WTC11 (cell line): ENCODE results near the gene NLRP1. TPM values are rescaled to one million over a fixed set of nuclear protein-coding genes. Genes with fewer than 3 reads are reported as not detected.

Source experiments
- ATAC-seq: fragments of 200-7000 bp; cut with Tn5 transposase; 2 replicates; pipeline ENCODE4 v1.10.0; 2021; ENCODE audit warnings: mild to moderate bottlenecking, moderate library complexity
- CTCF ChIA-PET: fragments of 300-600 bp; sonication (Branson Sonifier 250); formaldehyde crosslinking; loops from one replicate; lab custom pipeline; 2021; ENCODE audit warnings: antibody characterized with exemption; lab: Charles Lee
- POLR2A ChIA-PET: fragments of 350-600 bp; sonication (Branson Sonifier 250); formaldehyde crosslinking; loops from one replicate; lab custom pipeline; 2021; ENCODE audit warnings: antibody characterized with exemption; lab: Charles Lee
- DNase-seq: peaks from one replicate; pipeline ENCODE4 v3.0.0; 2021; ENCODE audit warnings: low spot score
- H3K27ac Mint-ChIP-seq: 2 replicates; pipeline ENCODE4 v1.8.0; 2021; ENCODE audit warnings: mixed read lengths
- H3K27me3 Mint-ChIP-seq: 2 replicates; pipeline ENCODE4 v1.8.0; 2021; ENCODE audit warnings: low read depth, mild to moderate bottlenecking, moderate library complexity, mixed read lengths
- H3K36me3 Mint-ChIP-seq: 2 replicates; pipeline ENCODE4 v1.8.0; 2021; ENCODE audit warnings: mixed read lengths
- H3K4me1 Mint-ChIP-seq: 2 replicates; pipeline ENCODE4 v1.8.0; 2022; ENCODE audit warnings: mixed read lengths
- H3K4me3 Mint-ChIP-seq: 2 replicates; pipeline ENCODE4 v1.8.0; 2021; ENCODE audit warnings: mild to moderate bottlenecking, moderate library complexity, mixed read lengths
- H3K9me3 Mint-ChIP-seq: 2 replicates; pipeline ENCODE4 v1.8.0; 2021; ENCODE audit warnings: mixed read lengths
- CBFB ChIP-seq: sonication (generic); formaldehyde crosslinking; IDR thresholded peaks from 2 replicates; pipeline ENCODE4 v1.8.1; 2022; ENCODE audit warnings: mild to moderate bottlenecking, low read depth, missing genetic modification reagents
- CREB1 ChIP-seq: sonication (generic); formaldehyde crosslinking; IDR thresholded peaks from 2 replicates; pipeline ENCODE4 v1.8.0; 2023; ENCODE audit warnings: mild to moderate bottlenecking, missing genetic modification reagents
- CREM ChIP-seq: sonication (generic); formaldehyde crosslinking; IDR thresholded peaks from 2 replicates; pipeline ENCODE4 v1.8.1; 2022; ENCODE audit warnings: mild to moderate bottlenecking, missing genetic modification reagents, moderate library complexity
- E2F4 ChIP-seq: sonication (generic); formaldehyde crosslinking; IDR thresholded peaks from 2 replicates; pipeline ENCODE4 v1.8.1; 2022; ENCODE audit warnings: low read depth, mild to moderate bottlenecking, moderate library complexity, missing genetic modification reagents, borderline replicate concordance
- ELF4 ChIP-seq: sonication (generic); formaldehyde crosslinking; IDR thresholded peaks from 2 replicates; pipeline ENCODE4 v1.8.1; 2022; ENCODE audit warnings: low read depth, mild to moderate bottlenecking, moderate library complexity, missing genetic modification reagents
- FOXJ3 ChIP-seq: sonication (generic); formaldehyde crosslinking; IDR thresholded peaks from 2 replicates; pipeline ENCODE4 v1.9.0; 2021; ENCODE audit warnings: missing genetic modification reagents, mild to moderate bottlenecking, borderline replicate concordance
- GTF2I ChIP-seq: fragments of 250-450 bp; sonication (Bioruptor Pico); conservative IDR thresholded peaks from 2 replicates; pipeline ENCODE4 v1.4.0; 2021; ENCODE audit warnings: mild to moderate bottlenecking
- HMGA2 ChIP-seq: fragments of 250-450 bp; sonication (Bioruptor Pico); IDR thresholded peaks from 2 replicates; pipeline ENCODE4 v1.4.0; 2021; ENCODE audit warnings: mild to moderate bottlenecking, moderate library complexity
- HMGXB4 ChIP-seq: sonication (generic); formaldehyde crosslinking; IDR thresholded peaks from 2 replicates; pipeline ENCODE4 v1.8.1; 2023; ENCODE audit warnings: mild to moderate bottlenecking, moderate library complexity, missing genetic modification reagents
- IRF1 ChIP-seq: sonication (generic); formaldehyde crosslinking; IDR thresholded peaks from 2 replicates; pipeline ENCODE4 v1.8.0; 2023; ENCODE audit warnings: missing genetic modification reagents
- KAT7 ChIP-seq: sonication (generic); formaldehyde crosslinking; IDR thresholded peaks from 2 replicates; pipeline ENCODE4 v1.8.1; 2023; ENCODE audit warnings: missing genetic modification reagents, mild to moderate bottlenecking, borderline replicate concordance
- MYBL2 ChIP-seq: sonication (generic); formaldehyde crosslinking; IDR thresholded peaks from 2 replicates; pipeline ENCODE4 v1.8.1; 2023; ENCODE audit warnings: mild to moderate bottlenecking, moderate library complexity, missing genetic modification reagents
- NFYB ChIP-seq: sonication (generic); formaldehyde crosslinking; conservative IDR thresholded peaks from 2 replicates; pipeline ENCODE4 v1.8.0; 2022; ENCODE audit warnings: low read depth, missing genetic modification reagents
- OVOL2 ChIP-seq: fragments of 250-450 bp; sonication (Bioruptor Pico); IDR thresholded peaks from 2 replicates; pipeline ENCODE4 v1.9.0; 2021; ENCODE audit warnings: mild to moderate bottlenecking, borderline replicate concordance
- PRRX2 ChIP-seq: fragments of 250-450 bp; sonication (Bioruptor Pico); IDR thresholded peaks from 2 replicates; pipeline ENCODE4 v1.8.0; 2021; ENCODE audit warnings: mild to moderate bottlenecking
- RELA ChIP-seq: sonication (generic); formaldehyde crosslinking; IDR thresholded peaks from 2 replicates; pipeline ENCODE4 v1.8.1; 2022; ENCODE audit warnings: missing genetic modification reagents, mild to moderate bottlenecking, borderline replicate concordance
- SMAD3 ChIP-seq: sonication (generic); formaldehyde crosslinking; IDR thresholded peaks from 2 replicates; pipeline ENCODE4 v1.8.0; 2022; ENCODE audit warnings: missing genetic modification reagents, mild to moderate bottlenecking, borderline replicate concordance
- ZNF232 ChIP-seq: sonication (generic); formaldehyde crosslinking; IDR thresholded peaks from 2 replicates; pipeline ENCODE4 v1.8.0; 2022; ENCODE audit warnings: mild to moderate bottlenecking, missing genetic modification reagents
- ZNF317 ChIP-seq: sonication (generic); formaldehyde crosslinking; IDR thresholded peaks from 2 replicates; pipeline ENCODE4 v1.8.1; 2023; ENCODE audit warnings: low read depth, mild to moderate bottlenecking, moderate library complexity, missing genetic modification reagents, borderline replicate concordance
- ZNF532 ChIP-seq: fragments of 250-450 bp; sonication (Bioruptor Pico); IDR thresholded peaks from 2 replicates; pipeline ENCODE4 v1.9.0; 2021; ENCODE audit warnings: mild to moderate bottlenecking, borderline replicate concordance
- total RNA-seq: library from RNA; stranded (reverse); gene quantifications from 3 replicates; pipeline ENCODE4 v1.2.3, GENCODE V29; 2021
- TF ChIP-seq, protein P1 (sequence below): sonication (generic); formaldehyde crosslinking; IDR thresholded peaks from 2 replicates; pipeline ENCODE4 v1.8.0; 2022; ENCODE audit warnings: mild to moderate bottlenecking, missing genetic modification reagents
- TF ChIP-seq, protein P2 (sequence below): sonication (generic); formaldehyde crosslinking; IDR thresholded peaks from 2 replicates; pipeline ENCODE4 v1.8.0; 2022; ENCODE audit warnings: mild to moderate bottlenecking, missing genetic modification reagents
- TF ChIP-seq, protein P3 (sequence below): sonication (generic); formaldehyde crosslinking; IDR thresholded peaks from 2 replicates; pipeline ENCODE4 v1.8.0; 2023; ENCODE audit warnings: mild to moderate bottlenecking, missing genetic modification reagents

Gene NLRP1
- total RNA-seq, 1 experiment from 2014 or later = 17.6 TPM

GRCh38 chr17:5598457-5598856, 14.1 kb upstream of the NLRP1 start:
- TF ChIP-seq HMGXB4 (CRISPR knock-in tag) = no peak
- no peak for TF ChIP-seq ELF4 (CRISPR knock-in tag)
- no peak for TF ChIP-seq ZNF232 (CRISPR knock-in tag)
- TF ChIP-seq NFYB (CRISPR knock-in tag) = no peak
- no peak for TF ChIP-seq E2F4 (CRISPR knock-in tag)
- no peak for TF ChIP-seq CBFB
- TF ChIP-seq, protein P1, sequence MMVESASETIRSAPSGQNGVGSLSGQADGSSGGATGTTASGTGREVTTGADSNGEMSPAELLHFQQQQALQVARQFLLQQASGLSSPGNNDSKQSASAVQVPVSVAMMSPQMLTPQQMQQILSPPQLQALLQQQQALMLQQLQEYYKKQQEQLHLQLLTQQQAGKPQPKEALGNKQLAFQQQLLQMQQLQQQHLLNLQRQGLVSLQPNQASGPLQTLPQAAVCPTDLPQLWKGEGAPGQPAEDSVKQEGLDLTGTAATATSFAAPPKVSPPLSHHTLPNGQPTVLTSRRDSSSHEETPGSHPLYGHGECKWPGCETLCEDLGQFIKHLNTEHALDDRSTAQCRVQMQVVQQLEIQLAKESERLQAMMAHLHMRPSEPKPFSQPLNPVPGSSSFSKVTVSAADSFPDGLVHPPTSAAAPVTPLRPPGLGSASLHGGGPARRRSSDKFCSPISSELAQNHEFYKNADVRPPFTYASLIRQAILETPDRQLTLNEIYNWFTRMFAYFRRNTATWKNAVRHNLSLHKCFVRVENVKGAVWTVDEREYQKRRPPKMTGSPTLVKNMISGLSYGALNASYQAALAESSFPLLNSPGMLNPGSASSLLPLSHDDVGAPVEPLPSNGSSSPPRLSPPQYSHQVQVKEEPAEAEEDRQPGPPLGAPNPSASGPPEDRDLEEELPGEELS (CRISPR knock-in tag) = no peak
- TF ChIP-seq, protein P2, sequence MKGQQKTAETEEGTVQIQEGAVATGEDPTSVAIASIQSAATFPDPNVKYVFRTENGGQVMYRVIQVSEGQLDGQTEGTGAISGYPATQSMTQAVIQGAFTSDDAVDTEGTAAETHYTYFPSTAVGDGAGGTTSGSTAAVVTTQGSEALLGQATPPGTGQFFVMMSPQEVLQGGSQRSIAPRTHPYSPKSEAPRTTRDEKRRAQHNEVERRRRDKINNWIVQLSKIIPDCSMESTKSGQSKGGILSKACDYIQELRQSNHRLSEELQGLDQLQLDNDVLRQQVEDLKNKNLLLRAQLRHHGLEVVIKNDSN (CRISPR knock-in tag) = no peak
- TF ChIP-seq GTF2I (CRISPR knock-in tag) = no peak
- no peak for TF ChIP-seq ZNF532
- no peak for TF ChIP-seq SMAD3 (CRISPR knock-in tag)
- no peak for TF ChIP-seq CREB1 (CRISPR knock-in tag)
- TF ChIP-seq MYBL2 (CRISPR knock-in tag) = no peak
- Mint-ChIP-seq H3K27me3 (no peaks in the 10 kb centered on the region), H3K4me1 (no peaks in the 10 kb centered on the region), H3K9me3 (no peaks in the 10 kb centered on the region), H3K4me3 (no peak overlapping the region), H3K27ac (no peak overlapping the region), H3K36me3 (no peaks in the 10 kb centered on the region)
- ChIA-PET CTCF (interaction anchor here (1.4 to 2.4 kb wide), 3 partner anchors 11 to 107 kb away, joined by 3 to 11 read pairs (median 4); no protein-coding TSS in a partner anchor), POLR2A (interaction anchor here (0.6 kb wide), 1 partner anchor 258 kb away, joined by 6 read pairs; no protein-coding TSS in a partner anchor)
- ATAC-seq (no peak), DNase-seq (no peak)

GRCh38 chr17:5596421-5596820, 12.1 kb upstream of the NLRP1 start:
- no peak overlapping the region for H3K27ac Mint-ChIP-seq
- DNase-seq (no peak), ATAC-seq (no peak)
- H3K27me3 Mint-ChIP-seq = no peaks in the 10 kb centered on the region
- no peak overlapping the region for H3K4me3 Mint-ChIP-seq
- POLR2A ChIA-PET = no interaction called here
- no peaks in the 10 kb centered on the region for H3K36me3 Mint-ChIP-seq
- H3K4me1 Mint-ChIP-seq = no peaks in the 10 kb centered on the region
- CTCF ChIA-PET = interaction anchor here (0.6 to 1.1 kb wide), 3 partner anchors 110 to 472 kb away, joined by 3 read pairs; no protein-coding TSS in a partner anchor
- no peaks in the 10 kb centered on the region for H3K9me3 Mint-ChIP-seq
- TF ChIP-seq, protein P3, sequence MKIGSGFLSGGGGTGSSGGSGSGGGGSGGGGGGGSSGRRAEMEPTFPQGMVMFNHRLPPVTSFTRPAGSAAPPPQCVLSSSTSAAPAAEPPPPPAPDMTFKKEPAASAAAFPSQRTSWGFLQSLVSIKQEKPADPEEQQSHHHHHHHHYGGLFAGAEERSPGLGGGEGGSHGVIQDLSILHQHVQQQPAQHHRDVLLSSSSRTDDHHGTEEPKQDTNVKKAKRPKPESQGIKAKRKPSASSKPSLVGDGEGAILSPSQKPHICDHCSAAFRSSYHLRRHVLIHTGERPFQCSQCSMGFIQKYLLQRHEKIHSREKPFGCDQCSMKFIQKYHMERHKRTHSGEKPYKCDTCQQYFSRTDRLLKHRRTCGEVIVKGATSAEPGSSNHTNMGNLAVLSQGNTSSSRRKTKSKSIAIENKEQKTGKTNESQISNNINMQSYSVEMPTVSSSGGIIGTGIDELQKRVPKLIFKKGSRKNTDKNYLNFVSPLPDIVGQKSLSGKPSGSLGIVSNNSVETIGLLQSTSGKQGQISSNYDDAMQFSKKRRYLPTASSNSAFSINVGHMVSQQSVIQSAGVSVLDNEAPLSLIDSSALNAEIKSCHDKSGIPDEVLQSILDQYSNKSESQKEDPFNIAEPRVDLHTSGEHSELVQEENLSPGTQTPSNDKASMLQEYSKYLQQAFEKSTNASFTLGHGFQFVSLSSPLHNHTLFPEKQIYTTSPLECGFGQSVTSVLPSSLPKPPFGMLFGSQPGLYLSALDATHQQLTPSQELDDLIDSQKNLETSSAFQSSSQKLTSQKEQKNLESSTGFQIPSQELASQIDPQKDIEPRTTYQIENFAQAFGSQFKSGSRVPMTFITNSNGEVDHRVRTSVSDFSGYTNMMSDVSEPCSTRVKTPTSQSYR (CRISPR knock-in tag) = no peak
- TF ChIP-seq HMGA2 (CRISPR knock-in tag) (no peak), FOXJ3 (no peak), KAT7 (CRISPR knock-in tag) (no peak), IRF1 (CRISPR knock-in tag) (no peak), RELA (CRISPR knock-in tag) (no peak), ZNF317 (CRISPR knock-in tag) (no peak), PRRX2 (CRISPR knock-in tag) (no peak), OVOL2 (no peak), CREM (no peak)
